Tibial artery (tissue), 4 donors: ENCODE measurements around the gene ZNF346.

Experiments
- DNase-seq, 2 donors: peaks; one replicate each; pipeline ENCODE4 v3.0.0-alpha.2; 2019
- H3K27ac ChIP-seq, 2 donors: fragments of 200-600 bp; sonication (generic) in 1 of 2; 1 replicate in 1 of 2; 2 replicates in 1 of 2; pipeline ENCODE4 v1.5.1; 2018 to 2019; ENCODE audit warnings: mild to moderate bottlenecking in 1 of 2
- H3K27me3 ChIP-seq, 2 donors: fragments of 200-600 bp; sonication (generic) in 1 of 2; one replicate each; pipeline versions ENCODE4 v1.5.1 to v1.6.0; 2016 to 2019
- H3K36me3 ChIP-seq, 3 donors: fragments of 200-600 bp; sonication (generic) in 2 of 3; one replicate each; pipeline ENCODE4 v1.5.1; 2016 to 2019; ENCODE audit warnings: mild to moderate bottlenecking in 2 of 3
- H3K4me1 ChIP-seq, 4 donors: fragments of 200-600 bp; sonication (generic) in 2 of 4; 1 replicate in 3 of 4; 2 replicates in 1 of 4; pipeline ENCODE4 v1.5.1; 2016 to 2019
- H3K4me3 ChIP-seq, 2 donors: fragments of 200-600 bp; sonication (generic) in 1 of 2; 1 replicate in 1 of 2; 2 replicates in 1 of 2; pipeline ENCODE4 v1.5.1; 2018 to 2019; ENCODE audit warnings: mild to moderate bottlenecking in 2 of 2
- H3K9me3 ChIP-seq, 3 donors: fragments of 200-600 bp; sonication (generic) in 1 of 3; one replicate each; pipeline ENCODE4 v1.5.1; 2016 to 2019
- intact Hi-C: fragments of 100-400 bp; cut with DNase I; formaldehyde crosslinking; loops from one replicate; pipeline ENCODE4 v1.15.0; 2023; ENCODE audit warnings: low total_unique reads
- TF ChIP-seq, protein P1 (sequence below), 2 experiments: fragments of 200-600 bp in 1 of 2; fragments of 450-650 bp in 1 of 2; IDR thresholded peaks; one replicate each; pipeline ENCODE4 v1.5.1; 2017 to 2019; ENCODE audit warnings: antibody characterized with exemption in 2 of 2, mild to moderate bottlenecking in 1 of 2, moderate library complexity in 1 of 2

ZNF346 gene

DNA sequence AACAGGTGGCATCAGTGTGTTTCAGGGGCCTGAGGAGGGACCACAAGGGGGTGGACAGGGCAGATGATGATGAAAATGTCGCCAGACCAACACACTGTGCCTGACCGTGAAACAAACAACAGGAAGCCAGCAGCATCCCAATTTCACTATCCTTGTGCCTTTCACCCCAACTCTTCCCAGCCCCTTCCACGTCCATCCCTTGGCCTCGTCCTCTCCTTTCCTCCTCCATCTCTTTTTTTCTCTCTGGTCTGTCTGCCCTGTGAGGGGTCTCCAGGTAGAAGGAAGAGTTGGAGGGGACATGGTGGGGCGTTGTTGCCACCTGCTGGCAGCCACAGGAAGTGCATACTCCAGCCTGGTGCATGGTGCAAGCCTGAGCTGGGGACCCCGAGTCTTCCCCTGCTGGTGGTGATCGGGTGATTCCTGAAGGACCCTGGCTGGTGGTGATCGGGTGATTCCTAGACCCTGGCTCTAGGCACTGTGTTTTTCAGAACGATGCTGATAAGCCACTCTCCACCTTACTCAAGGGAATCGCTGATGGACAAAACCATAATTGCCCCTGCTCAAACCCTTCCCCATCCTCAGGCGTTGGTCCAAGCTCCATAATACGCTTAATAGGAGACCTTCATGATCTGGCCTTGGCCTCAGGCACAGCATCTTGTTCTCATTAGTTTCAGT, 89.4 kb downstream of the ZNF346 start:
- no peak overlapping the region for H3K27ac ChIP-seq
- H3K27me3 ChIP-seq, result peaks cover 0 to 4% of the 10 kb centered on the region in 2 donors
- TF ChIP-seq, protein P1, sequence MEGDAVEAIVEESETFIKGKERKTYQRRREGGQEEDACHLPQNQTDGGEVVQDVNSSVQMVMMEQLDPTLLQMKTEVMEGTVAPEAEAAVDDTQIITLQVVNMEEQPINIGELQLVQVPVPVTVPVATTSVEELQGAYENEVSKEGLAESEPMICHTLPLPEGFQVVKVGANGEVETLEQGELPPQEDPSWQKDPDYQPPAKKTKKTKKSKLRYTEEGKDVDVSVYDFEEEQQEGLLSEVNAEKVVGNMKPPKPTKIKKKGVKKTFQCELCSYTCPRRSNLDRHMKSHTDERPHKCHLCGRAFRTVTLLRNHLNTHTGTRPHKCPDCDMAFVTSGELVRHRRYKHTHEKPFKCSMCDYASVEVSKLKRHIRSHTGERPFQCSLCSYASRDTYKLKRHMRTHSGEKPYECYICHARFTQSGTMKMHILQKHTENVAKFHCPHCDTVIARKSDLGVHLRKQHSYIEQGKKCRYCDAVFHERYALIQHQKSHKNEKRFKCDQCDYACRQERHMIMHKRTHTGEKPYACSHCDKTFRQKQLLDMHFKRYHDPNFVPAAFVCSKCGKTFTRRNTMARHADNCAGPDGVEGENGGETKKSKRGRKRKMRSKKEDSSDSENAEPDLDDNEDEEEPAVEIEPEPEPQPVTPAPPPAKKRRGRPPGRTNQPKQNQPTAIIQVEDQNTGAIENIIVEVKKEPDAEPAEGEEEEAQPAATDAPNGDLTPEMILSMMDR (IDR thresholded peaks at IDR 0.05), result peak; percentile 80 to 85
- H3K9me3 ChIP-seq, result no peaks in the 10 kb centered on the region
- no peaks in the 10 kb centered on the region for H3K36me3 ChIP-seq
- DNase-seq, result no peak
- H3K4me1 ChIP-seq, result peaks cover 0 to 6% (median 2%) of the 10 kb centered on the region in 4 donors
- intact Hi-C loops, result loop anchor here (10.0 kb wide), 1 partner anchor 193 kb away; the partner anchor contains the start of genes PRELID1 and RAB24
- H3K4me3 ChIP-seq, result no peak overlapping the region

DNA sequence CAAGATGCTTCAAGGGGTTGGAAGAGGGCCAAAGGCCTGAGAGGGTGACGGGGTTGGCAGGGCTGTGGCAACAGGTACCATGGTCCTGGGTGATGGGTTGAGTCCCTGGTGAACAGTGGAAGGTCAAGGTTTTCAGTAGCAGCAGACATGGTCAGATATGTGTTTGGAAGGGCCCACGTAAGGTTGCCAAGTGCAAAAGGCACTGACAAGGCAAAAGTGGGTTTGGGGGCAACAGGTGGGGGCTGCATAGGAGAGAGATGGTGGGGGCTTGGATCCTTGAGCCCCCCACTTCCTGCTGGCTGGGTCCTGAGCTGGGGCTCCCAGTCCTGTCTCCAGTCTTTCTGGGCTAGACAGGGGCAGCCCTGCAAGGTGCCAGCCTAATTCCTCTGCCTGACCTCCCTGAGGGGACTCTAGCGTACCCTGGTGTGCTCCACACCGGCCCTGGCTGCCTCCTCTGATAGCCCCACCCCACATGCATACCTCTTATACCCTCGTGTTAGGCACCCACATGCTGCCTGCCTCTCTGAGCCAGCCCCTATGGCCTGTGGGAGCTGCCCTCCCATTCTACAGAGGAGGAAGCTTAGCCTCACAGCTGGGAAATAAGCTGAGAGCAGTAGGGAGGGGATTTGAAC, 90.2 kb downstream of the ZNF346 start:
- no peak for DNase-seq
- H3K4me1 ChIP-seq, result peaks cover 0 to 10% (median 4%) of the 10 kb centered on the region in 4 donors
- H3K4me3 ChIP-seq, result no peak overlapping the region
- no peak overlapping the region for H3K27ac ChIP-seq
- H3K36me3 ChIP-seq, result no peaks in the 10 kb centered on the region
- H3K27me3 ChIP-seq, result peaks cover 0 to under 1% of the 10 kb centered on the region in 2 donors
- intact Hi-C loops, result loop anchor here (10.0 kb wide), 1 partner anchor 192 kb away; the partner anchor contains the start of genes PRELID1 and RAB24
- no peaks in the 10 kb centered on the region for H3K9me3 ChIP-seq
- TF ChIP-seq, protein P1 (IDR thresholded peaks at IDR 0.05), result no peak

DNA sequence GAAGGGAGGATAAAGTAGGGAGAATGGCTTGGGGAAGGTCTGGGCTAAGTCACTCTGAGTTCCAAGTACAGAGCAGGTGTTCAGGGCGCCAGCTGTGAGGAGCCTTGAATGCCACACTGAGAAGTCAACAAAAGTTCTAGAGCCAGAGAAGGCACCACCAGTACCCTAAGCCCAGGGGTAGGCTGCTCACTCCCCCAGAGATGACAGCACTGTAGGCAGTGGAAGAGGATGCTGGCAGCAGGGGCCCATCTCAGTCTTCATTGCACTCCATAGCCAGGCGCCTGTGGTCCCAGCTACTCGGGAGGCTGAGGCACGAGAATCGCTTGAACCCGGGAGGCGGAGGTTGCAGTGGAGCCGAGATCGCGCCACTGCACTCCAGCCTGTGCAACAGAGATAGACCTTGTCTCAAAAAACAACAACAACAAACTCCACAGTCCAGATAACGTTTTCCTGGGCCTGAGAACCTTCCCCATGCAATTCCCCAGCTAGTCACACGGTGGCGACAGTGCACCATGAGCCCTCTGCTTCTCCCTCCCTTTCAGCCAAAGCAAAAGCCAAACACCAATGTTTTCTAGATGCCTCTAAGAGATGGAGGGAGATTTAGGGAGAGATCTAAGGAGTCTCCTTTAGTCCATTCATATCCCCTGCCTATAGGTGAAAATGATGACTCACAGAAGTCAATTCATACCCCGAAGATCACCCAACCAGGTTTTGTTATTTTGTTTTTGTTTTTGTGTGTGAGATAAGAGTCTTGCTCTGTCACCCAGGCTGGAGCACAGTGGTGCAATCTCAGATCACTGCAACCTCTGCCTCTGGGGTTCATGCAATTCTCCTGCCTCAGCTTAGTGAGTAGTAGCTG, 91.3 kb downstream of the ZNF346 start:
- no peak overlapping the region for H3K4me3 ChIP-seq
- no peaks in the 10 kb centered on the region for H3K27me3 ChIP-seq
- intact Hi-C loops, result loop anchor here (10.0 kb wide), 1 partner anchor 191 kb away; the partner anchor contains the start of genes PRELID1 and RAB24
- peak; percentile 72 to 83 for DNase-seq
- TF ChIP-seq, protein P1 (IDR thresholded peaks at IDR 0.05), result peak; percentile 97 to 99
- H3K36me3 ChIP-seq, result no peaks in the 10 kb centered on the region
- no peaks in the 10 kb centered on the region for H3K9me3 ChIP-seq
- peaks cover 0 to 10% (median 4%) of the 10 kb centered on the region in 4 donors for H3K4me1 ChIP-seq
- no peak overlapping the region for H3K27ac ChIP-seq

DNA sequence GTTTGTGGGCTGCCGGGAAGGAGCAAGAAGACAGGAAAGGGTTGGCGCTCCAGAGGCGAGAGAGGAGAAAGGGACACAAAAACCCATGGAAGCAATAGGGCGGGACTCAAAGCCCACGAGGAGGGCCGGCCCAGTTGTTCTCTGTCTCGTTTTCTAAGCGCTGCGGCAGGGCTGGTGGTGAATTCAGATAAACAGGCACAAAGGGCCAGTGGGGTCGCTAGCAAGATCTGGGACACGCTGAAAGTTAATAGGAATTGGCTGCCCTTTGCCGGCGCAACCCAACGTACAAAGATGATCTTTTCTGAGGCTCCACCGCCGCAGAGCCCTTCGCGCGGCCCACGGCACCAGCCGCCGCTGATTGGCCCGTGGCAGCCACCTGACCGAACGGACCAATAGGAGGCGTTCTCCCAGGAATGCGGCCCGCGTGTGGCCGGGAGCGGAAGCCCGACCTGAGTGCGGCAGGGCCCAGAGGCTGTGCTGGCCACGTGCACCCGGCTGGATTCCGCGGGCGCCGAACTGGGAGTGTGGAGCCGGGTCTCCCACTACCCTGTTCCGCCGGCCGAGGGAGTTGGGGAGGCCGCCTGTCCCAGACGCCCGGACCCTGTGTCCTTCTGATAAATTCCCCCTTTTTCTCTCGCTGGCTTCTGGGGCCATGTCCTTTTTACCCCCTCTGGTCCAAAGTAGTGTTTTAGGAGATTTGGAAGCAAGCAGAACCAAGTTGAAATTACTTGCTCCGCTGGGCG, 94.3 kb downstream of the ZNF346 start:
- Histone ChIP-seq H3K4me3 (peak overlapping the region; percentile 37 to 53), H3K36me3 (no peaks in the 10 kb centered on the region), H3K27ac (peak overlapping the region; percentile 53 to 60), H3K27me3 (no peaks in the 10 kb centered on the region), H3K4me1 (peaks cover 0 to 10% (median 3%) of the 10 kb centered on the region in 4 donors), H3K9me3 (no peaks in the 10 kb centered on the region)
- DNase-seq, result peak; percentile 83 to 92
- TF ChIP-seq, protein P1 (IDR thresholded peaks at IDR 0.05), result peak in 1 of 2 experiments; percentile 23
- intact Hi-C loops, result loop anchor here (10.0 kb wide), 1 partner anchor 188 kb away; the partner anchor contains the start of genes PRELID1 and RAB24
